ENCODE measurements around the gene DIAPH3. TPM values are rescaled to one million over a fixed set of nuclear protein-coding genes. Genes with fewer than 3 reads are reported as not detected.
A peak's percentile ranks its signal among the peaks of the same experiment; 100 is the strongest.

DIAPH3 gene
- polyA plus RNA-seq, 2 of the 4 experiments (the other 2 are of a cell fraction): 10.8 to 13.6 TPM

GRCh38 chr13:59979589-59979988 lies 184.1 kb downstream of the DIAPH3 start (continued):
- TF ChIP-seq BCL3 (IDR thresholded peaks at IDR 0.05) (no peak), CTCF (IDR thresholded peaks at IDR 0.05) (no peak), NR3C1 (IDR thresholded peaks at IDR 0.05) (no peak), USF2 (IDR thresholded peaks at IDR 0.05) (no peak)

GRCh38 chr13:59978862-59979261 lies 184.9 kb downstream of the DIAPH3 start:
- no peaks in the 10 kb centered on the region for H3K9me3 ChIP-seq
- FAIRE-seq: no peak
- CTCF ChIA-PET: no interaction called here
- no peak for ATAC-seq
- no peak overlapping the region for H3K4me2 ChIP-seq
- H3K4me3 ChIP-seq: no peak overlapping the region
- H3K4me1 ChIP-seq: no peaks in the 10 kb centered on the region
- TF ChIP-seq HOXB5 (CRISPR knock-in tag; IDR thresholded peaks at IDR 0.05) (no peak), EHF (CRISPR knock-in tag; IDR thresholded peaks at IDR 0.05) (no peak), EHMT2 (IDR thresholded peaks at IDR 0.05; ENCODE audit: low read depth) (no peak), ZNF302 (CRISPR knock-in tag; IDR thresholded peaks at IDR 0.05) (no peak), MAFK (IDR thresholded peaks at IDR 0.05; ENCODE audit: partially characterized antibody) (peak; percentile 46), TFCP2L1 (CRISPR knock-in tag; IDR thresholded peaks at IDR 0.05) (no peak)
- POLR2A ChIA-PET: no interaction called here
- H3K27ac ChIP-seq: no peak overlapping the region
- DNase-seq (ENCODE audit: low read depth in 1 of 2, low spot score in 1 of 2): no peak

GRCh38 chr13:59976856-59977255 lies 186.9 kb downstream of the DIAPH3 start:
- Histone ChIP-seq H3K9me3 (no peaks in the 10 kb centered on the region), H3K4me3 (no peak overlapping the region), H3K4me2 (no peak overlapping the region), H3K27ac (no peak overlapping the region), H3K4me1 (no peaks in the 10 kb centered on the region)
- ATAC-seq: no peak
- FAIRE-seq: no peak
- POLR2A ChIA-PET: no interaction called here
- 95% methylated on average over 3 of the region's 3 CpGs for WGBS (ENCODE audit: missing lambda C conversion rate)
- no peak for DNase-seq (ENCODE audit: low read depth in 1 of 2, low spot score in 1 of 2)
- CTCF ChIA-PET: no interaction called here
- TF ChIP-seq RAD21 (conservative IDR thresholded peaks at IDR 0.05 in 1 of 2, IDR thresholded peaks at IDR 0.05 in 1 of 2): no peak
- TF ChIP-seq NR3C1 (IDR thresholded peaks at IDR 0.05): no peak
- no peak for TF ChIP-seq HEYL (CRISPR knock-in tag; IDR thresholded peaks at IDR 0.05)
- no peak for TF ChIP-seq EP300 (IDR thresholded peaks at IDR 0.05)
- TF ChIP-seq REST (IDR thresholded peaks at IDR 0.05): no peak
- no peak for TF ChIP-seq JUN (IDR thresholded peaks at IDR 0.05)
- TF ChIP-seq PHF8 (IDR thresholded peaks at IDR 0.05; ENCODE audit: borderline replicate concordance, low read depth): no peak
- no peak for TF ChIP-seq CTCF (IDR thresholded peaks at IDR 0.05)
- TF ChIP-seq E2F6 (IDR thresholded peaks at IDR 0.05; ENCODE audit: borderline replicate concordance, low read depth): no peak
- TF ChIP-seq POLR2AphosphoS2 (conservative IDR thresholded peaks at IDR 0.05; ENCODE audit: low read length): no peak
- no peak for TF ChIP-seq BHLHE40 (IDR thresholded peaks at IDR 0.05; ENCODE audit: low read depth, low read length)
- TF ChIP-seq NPAS2 (CRISPR knock-in tag; IDR thresholded peaks at IDR 0.05; ENCODE audit: borderline replicate concordance): no peak
- TF ChIP-seq SREBF2 (IDR thresholded peaks at IDR 0.05): no peak
- no peak for TF ChIP-seq ZSCAN20 (CRISPR knock-in tag; IDR thresholded peaks at IDR 0.05)
- no peak for TF ChIP-seq RARB (CRISPR knock-in tag; IDR thresholded peaks at IDR 0.05)
- no peak for TF ChIP-seq ATOH8 (CRISPR knock-in tag; IDR thresholded peaks at IDR 0.05; ENCODE audit: low read depth)
- TF ChIP-seq MYC (IDR thresholded peaks at IDR 0.05; ENCODE audit: borderline replicate concordance, low read length): no peak
